ENCODE data around the gene COL6A1. TPM values are rescaled to one million over a fixed set of nuclear protein-coding genes. Genes with fewer than 3 reads are reported as not detected.

Gene COL6A1
- total RNA-seq, 1 donor from 2014 or later: 12.6 TPM

GRCh38 chr21:45945066-45945867 is 36.3 kb upstream of the COL6A1 start:
- no peak overlapping the region for H3K27ac ChIP-seq
- no peaks in the 10 kb centered on the region for H3F3A ChIP-seq (ENCODE audit: low read depth)
- Mint-ChIP-seq H3K27ac (no peak overlapping the region), H3K9me3 (no peaks in the 10 kb centered on the region), H3K4me3 (no peak overlapping the region), H3K27me3 (ENCODE audit: insufficient read depth, low read depth) (peaks cover 2% of the 10 kb centered on the region), H3K36me3 (no peaks in the 10 kb centered on the region), H3K4me1 (no peaks in the 10 kb centered on the region)
- no peaks in the 10 kb centered on the region for H3K4me1 ChIP-seq
- no peaks in the 10 kb centered on the region for H3K79me2 ChIP-seq (ENCODE audit: low read depth)
- no peaks in the 10 kb centered on the region for H3K36me3 ChIP-seq
- H3K9me3 ChIP-seq (ENCODE audit: low read depth): no peaks in the 10 kb centered on the region
- TF ChIP-seq CTCF (IDR thresholded peaks at IDR 0.05) (no peak), EZH2phosphoT487 (IDR thresholded peaks at IDR 0.05) (no peak), EZH2 (IDR thresholded peaks at IDR 0.05) (no peak)
- H4K20me1 ChIP-seq (ENCODE audit: low read depth): no peaks in the 10 kb centered on the region
- no peak overlapping the region for H3K9ac ChIP-seq
- no peaks in the 10 kb centered on the region for H3K27me3 ChIP-seq
- H2AFZ ChIP-seq (replicated peaks): no peak overlapping the region
- H3K4me2 ChIP-seq: no peak overlapping the region
- DNase-seq (ENCODE audit: low spot score): no peak
- no peak overlapping the region for H3K4me3 ChIP-seq

- Mint-ChIP-seq H3K4me1 (peaks cover 1% of the 10 kb centered on the region), H3K36me3 (no peaks in the 10 kb centered on the region), H3K9me3 (no peaks in the 10 kb centered on the region), H3K27me3 (ENCODE audit: insufficient read depth, low read depth) (peaks cover 2% of the 10 kb centered on the region), H3K4me3 (no peak overlapping the region), H3K27ac (no peak overlapping the region)
- Histone ChIP-seq H3K9me3 (ENCODE audit: low read depth) (no peaks in the 10 kb centered on the region), H3K4me1 (peaks cover 4% of the 10 kb centered on the region), H3K36me3 (no peaks in the 10 kb centered on the region), H2AFZ (replicated peaks) (no peak overlapping the region), H4K20me1 (ENCODE audit: low read depth) (no peaks in the 10 kb centered on the region), H3K79me2 (ENCODE audit: low read depth) (no peaks in the 10 kb centered on the region), H3F3A (ENCODE audit: low read depth) (no peaks in the 10 kb centered on the region), H3K4me3 (no peak overlapping the region), H3K4me2 (no peak overlapping the region), H3K9ac (no peak overlapping the region), H3K27ac (no peak overlapping the region), H3K27me3 (no peaks in the 10 kb centered on the region)
- TF ChIP-seq EZH2phosphoT487 (IDR thresholded peaks at IDR 0.05): no peak
- TF ChIP-seq EZH2 (IDR thresholded peaks at IDR 0.05): no peak
- TF ChIP-seq CTCF (IDR thresholded peaks at IDR 0.05): no peak
- no peak for DNase-seq (ENCODE audit: low spot score)
These were observed 35.7 kb upstream of the COL6A1 start for GRCh38 chr21:45945868-45946210.

- Histone ChIP-seq H3K9ac (no peak overlapping the region), H2AFZ (replicated peaks) (no peak overlapping the region), H4K20me1 (ENCODE audit: low read depth) (no peaks in the 10 kb centered on the region), H3K27me3 (no peaks in the 10 kb centered on the region), H3F3A (ENCODE audit: low read depth) (no peaks in the 10 kb centered on the region), H3K4me3 (no peak overlapping the region), H3K4me1 (peaks cover 9% of the 10 kb centered on the region), H3K79me2 (ENCODE audit: low read depth) (no peaks in the 10 kb centered on the region), H3K9me3 (ENCODE audit: low read depth) (no peaks in the 10 kb centered on the region), H3K36me3 (no peaks in the 10 kb centered on the region), H3K4me2 (no peak overlapping the region), H3K27ac (no peak overlapping the region)
- no peak for DNase-seq (ENCODE audit: low spot score)
- Mint-ChIP-seq H3K4me3 (no peak overlapping the region), H3K9me3 (no peaks in the 10 kb centered on the region), H3K27me3 (ENCODE audit: insufficient read depth, low read depth) (peaks cover 2% of the 10 kb centered on the region), H3K36me3 (no peaks in the 10 kb centered on the region), H3K4me1 (peaks cover 7% of the 10 kb centered on the region), H3K27ac (no peak overlapping the region)
- TF ChIP-seq EZH2phosphoT487 (IDR thresholded peaks at IDR 0.05) (no peak), EZH2 (IDR thresholded peaks at IDR 0.05) (no peak), CTCF (IDR thresholded peaks at IDR 0.05) (no peak)
These were observed 34.3 kb upstream of the COL6A1 start for GRCh38 chr21:45947296-45947695.

Measured in neural progenitor cell (in vitro differentiated cells).